OCI-LY7 (cell line): ENCODE data around the gene FANCC. TPM values are rescaled to one million over a fixed set of nuclear protein-coding genes. Genes with fewer than 3 reads are reported as not detected.

Experiments
- BruUV-seq: library from RNA; stranded (reverse); fragments of 400-500 nt; replicated peaks from 2 replicates; lab custom pipeline; 2021; lab: Mats Ljungman, UMichigan
- CTCF ChIA-PET: fragments of 300-600 bp; sonication (Branson Sonifier 250); formaldehyde crosslinking; loops from one replicate; lab custom pipeline; 2022; ENCODE audit warnings: antibody characterized with exemption; ENCODE audit not compliant: unreplicated experiment; lab: Charles Lee
- POLR2A ChIA-PET: fragments of 300-600 bp; sonication (Branson Sonifier 250); formaldehyde crosslinking; loops from one replicate; lab custom pipeline; 2022; ENCODE audit warnings: antibody characterized with exemption; lab: Charles Lee
- DNase-seq: peaks from one replicate; pipeline ENCODE4 v3.0.0-alpha.2; 2015; ENCODE audit warnings: low spot score
- H2AFZ ChIP-seq: fragments of 200-600 bp; sonication (generic), shearing (Covaris generic); 2 replicates; pipeline ENCODE4 v1.6.1; 2014; ENCODE audit warnings: mild to moderate bottlenecking, antibody characterized with exemption, low read length, moderate library complexity
- H3K27ac ChIP-seq: fragments of 200-600 bp; sonication (generic); 2 replicates; pipeline ENCODE4 v1.5.1; 2014; ENCODE audit warnings: mixed run types, low read depth, mild to moderate bottlenecking, moderate library complexity, low read length, inconsistent platforms; ENCODE audit not compliant: poor library complexity, severe bottlenecking
- H3K36me3 ChIP-seq: fragments of 200-600 bp; sonication (generic); 2 replicates; pipeline ENCODE4 v1.6.1; 2014; ENCODE audit warnings: mild to moderate bottlenecking, antibody characterized with exemption, low read length, moderate library complexity, mixed read lengths; ENCODE audit not compliant: insufficient read depth
- H3K4me1 ChIP-seq: fragments of 200-600 bp; sonication (generic); 2 replicates; pipeline ENCODE4 v1.5.1; 2014; ENCODE audit warnings: mild to moderate bottlenecking, low read length; ENCODE audit not compliant: insufficient read depth, poor library complexity, severe bottlenecking
- H3K4me2 ChIP-seq: fragments of 200-600 bp; sonication (generic); 2 replicates; pipeline ENCODE4 v1.6.1; 2014; ENCODE audit warnings: mild to moderate bottlenecking, low read length
- H3K4me3 ChIP-seq: fragments of 200-600 bp; sonication (generic); 2 replicates; pipeline ENCODE4 v1.5.1; 2014; ENCODE audit warnings: mild to moderate bottlenecking, low read depth, low read length; ENCODE audit not compliant: poor library complexity, severe bottlenecking
- H3K79me2 ChIP-seq: fragments of 200-600 bp; sonication (generic); 2 replicates; pipeline ENCODE4 v1.6.1; 2016; ENCODE audit warnings: low read depth, mild to moderate bottlenecking, low read length, moderate library complexity, mixed read lengths; ENCODE audit not compliant: insufficient read depth
- H3K9me2 ChIP-seq: fragments of 200-600 bp; sonication (generic); 2 replicates; pipeline ENCODE4 v1.6.1; 2016; ENCODE audit warnings: mild to moderate bottlenecking, low read length, mixed read lengths; ENCODE audit not compliant: insufficient read depth
- H3K9me3 ChIP-seq: fragments of 200-600 bp; sonication (generic); 2 replicates; pipeline ENCODE4 v1.6.1; 2014; ENCODE audit warnings: mild to moderate bottlenecking, mixed run types, low read length, mixed read lengths
- H4K20me1 ChIP-seq: fragments of 200-600 bp; sonication (generic); 2 replicates; pipeline ENCODE4 v1.6.1; 2014; ENCODE audit warnings: mild to moderate bottlenecking, antibody characterized with exemption, low read length, moderate library complexity, mixed read lengths; ENCODE audit not compliant: insufficient read depth
- CTCF ChIP-seq: fragments of 200-600 bp; sonication (generic); conservative IDR thresholded peaks from 2 replicates; pipeline ENCODE4 v1.5.1; 2014; ENCODE audit warnings: mild to moderate bottlenecking, antibody characterized with exemption, low read length, moderate library complexity, mixed read lengths
- EZH2phosphoT487 ChIP-seq: fragments of 200-600 bp; sonication (generic); IDR thresholded peaks from 2 replicates; pipeline ENCODE4 v1.6.1; 2018; ENCODE audit warnings: low read depth, borderline replicate concordance, mild to moderate bottlenecking, mixed run types, antibody characterized with exemption, low read length, moderate library complexity, mixed read lengths
- intact Hi-C: fragments of 100-400 bp; cut with micrococcal nuclease; formaldehyde crosslinking; loops from one replicate; pipeline ENCODE4 v1.10.0; 2022; ENCODE audit not compliant: unreplicated experiment
- total RNA-seq, 2 experiments: library from RNA; depleted of rRNA in 1 of 2; stranded (reverse); fragments of >200 nt in 1 of 2; shearing (Covaris generic) in 1 of 2; gene quantifications; 2 replicates each; pipeline ENCODE4 v1.2.3, GENCODE V29; 2014 to 2022

The FANCC gene
- total RNA-seq, 2 experiments from 2014 or later = 13.9 to 28.7 TPM

GRCh38 chr9:95082401-95083084 is 235.0 kb downstream of the FANCC start:
- POLR2A ChIA-PET = interaction anchor here (0.6 kb wide), 1 partner anchor 1707 kb away, joined by 5 read pairs; no protein-coding TSS in a partner anchor
- intact Hi-C loops = no loop called here
- Histone ChIP-seq H3K9me3 (no peaks in the 10 kb centered on the region), H3K9me2 (no peaks in the 10 kb centered on the region), H4K20me1 (no peaks in the 10 kb centered on the region), H3K36me3 (no peaks in the 10 kb centered on the region), H3K4me2 (no peak overlapping the region), H3K4me1 (no peaks in the 10 kb centered on the region), H2AFZ (no peak overlapping the region), H3K79me2 (no peaks in the 10 kb centered on the region), H3K27ac (no peak overlapping the region), H3K4me3 (no peak overlapping the region)
- BruUV-seq = no TSS peak
- no peak for TF ChIP-seq EZH2phosphoT487
- no peak for TF ChIP-seq CTCF
- CTCF ChIA-PET = no interaction called here
- no peak for DNase-seq

- intact Hi-C loops = no loop called here
- ChIA-PET POLR2A (interaction anchor here (0.6 kb wide), 1 partner anchor 1707 kb away, joined by 5 read pairs; no protein-coding TSS in a partner anchor), CTCF (no interaction called here)
- BruUV-seq = no TSS peak
- Histone ChIP-seq H3K4me1 (no peaks in the 10 kb centered on the region), H3K9me2 (no peaks in the 10 kb centered on the region), H3K4me3 (no peak overlapping the region), H2AFZ (no peak overlapping the region), H4K20me1 (no peaks in the 10 kb centered on the region), H3K4me2 (no peak overlapping the region), H3K9me3 (no peaks in the 10 kb centered on the region), H3K27ac (no peak overlapping the region), H3K79me2 (no peaks in the 10 kb centered on the region), H3K36me3 (no peaks in the 10 kb centered on the region)
- TF ChIP-seq EZH2phosphoT487 (no peak), CTCF (no peak)
- DNase-seq = no peak
Observed at GRCh38 chr9:95081998-95082397, 235.5 kb downstream of the FANCC start.

GRCh38 chr9:95080961-95081647 is 236.4 kb downstream of the FANCC start:
- no peak overlapping the region for H3K4me2 ChIP-seq
- H2AFZ ChIP-seq = no peak overlapping the region
- H3K27ac ChIP-seq = no peak overlapping the region
- H4K20me1 ChIP-seq = no peaks in the 10 kb centered on the region
- H3K9me2 ChIP-seq = no peaks in the 10 kb centered on the region
- H3K36me3 ChIP-seq = no peaks in the 10 kb centered on the region
- intact Hi-C loops = no loop called here
- ChIA-PET POLR2A (no interaction called here), CTCF (no interaction called here)
- no peaks in the 10 kb centered on the region for H3K79me2 ChIP-seq
- no peak for DNase-seq
- no peak for TF ChIP-seq EZH2phosphoT487
- no peak for TF ChIP-seq CTCF
- no peaks in the 10 kb centered on the region for H3K9me3 ChIP-seq
- no peak overlapping the region for H3K4me3 ChIP-seq
- no peaks in the 10 kb centered on the region for H3K4me1 ChIP-seq
- BruUV-seq = no TSS peak
